RPMI8226 (cell line): ENCODE measurements around the gene OR13J1.

Experiments
- DNase-seq: peaks from one replicate; pipeline ENCODE4 v3.0.0-alpha.2; 2015

OR13J1 gene

GRCh38 chr9:35829764-35830096, 40.5 kb downstream of the OR13J1 start:
- no peak for DNase-seq

DNA sequence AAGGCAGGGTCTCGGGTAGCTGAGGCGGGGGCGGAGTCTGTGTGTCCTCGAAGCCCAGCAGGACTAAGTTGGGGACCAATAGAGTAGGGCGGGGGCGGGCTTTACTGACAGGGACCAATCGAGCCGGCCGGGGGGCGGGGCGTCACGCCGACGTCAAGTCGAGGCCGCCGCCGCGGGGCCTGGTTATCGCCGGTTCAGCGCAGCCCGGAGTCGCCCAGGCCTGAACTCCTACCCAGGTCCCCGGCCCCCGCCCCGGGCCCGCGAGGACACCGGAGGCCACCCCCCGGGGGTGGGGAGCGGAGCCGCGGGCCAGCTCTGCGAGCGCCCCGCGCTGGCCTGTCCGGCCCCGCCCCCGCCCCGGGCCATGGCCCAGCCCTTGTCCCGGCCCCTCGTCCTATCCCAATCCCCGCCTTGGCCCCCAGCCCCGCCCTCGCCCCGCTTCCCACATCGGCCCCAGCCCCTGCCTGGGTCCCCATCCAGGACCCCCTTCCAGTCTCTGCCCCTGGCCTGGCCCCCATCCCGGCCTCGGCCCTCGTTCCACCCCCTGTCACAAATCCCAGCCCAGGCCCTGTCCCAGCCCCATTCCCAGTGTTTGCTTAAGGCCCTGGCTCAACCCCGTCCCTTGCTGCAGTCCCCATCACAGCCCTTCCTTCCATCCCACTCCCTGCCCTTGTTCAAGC, 41.0 kb downstream of the OR13J1 start, which contains the start of gene TMEM8B:
Gene TMEM8B, plus strand, starts transcription at position 145 of the 680 bp plus-strand sequence. Its CDS starts 220 bp downstream, at position 365.
- DNase-seq = peak; percentile 92

DNA sequence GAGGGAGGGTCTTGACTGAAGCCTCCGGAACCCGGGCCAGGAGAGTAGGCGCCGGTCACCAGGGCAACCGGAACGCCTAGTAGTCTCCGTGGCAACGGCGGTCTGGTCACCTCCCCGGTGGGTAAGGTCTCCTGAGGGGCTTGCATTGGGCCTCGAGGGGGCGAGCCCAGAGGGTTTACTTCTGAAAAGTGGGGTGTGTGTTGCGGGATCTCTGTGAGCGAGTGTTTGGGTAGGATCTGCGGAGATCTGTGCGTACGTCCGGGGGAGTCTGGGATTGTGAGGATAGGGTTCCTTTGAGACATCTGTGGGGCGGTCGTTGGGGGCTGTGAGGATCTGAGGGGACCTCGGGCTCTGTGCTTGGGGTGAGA, 41.5 kb downstream of the OR13J1 start, which contains the start of gene FAM221B:
Gene FAM221B, minus strand, starts transcription at position 17 of the 368 bp plus-strand sequence. CDS start 2,571 bp downstream, outside the sequence.
- peak; percentile 14 for DNase-seq

- DNase-seq = no peak
These were observed 42.7 kb downstream of the OR13J1 start for GRCh38 chr9:35827486-35827885.

GRCh38 chr9:35826071-35826701, 44.0 kb downstream of the OR13J1 start:
- DNase-seq = peak; percentile 58

DNA sequence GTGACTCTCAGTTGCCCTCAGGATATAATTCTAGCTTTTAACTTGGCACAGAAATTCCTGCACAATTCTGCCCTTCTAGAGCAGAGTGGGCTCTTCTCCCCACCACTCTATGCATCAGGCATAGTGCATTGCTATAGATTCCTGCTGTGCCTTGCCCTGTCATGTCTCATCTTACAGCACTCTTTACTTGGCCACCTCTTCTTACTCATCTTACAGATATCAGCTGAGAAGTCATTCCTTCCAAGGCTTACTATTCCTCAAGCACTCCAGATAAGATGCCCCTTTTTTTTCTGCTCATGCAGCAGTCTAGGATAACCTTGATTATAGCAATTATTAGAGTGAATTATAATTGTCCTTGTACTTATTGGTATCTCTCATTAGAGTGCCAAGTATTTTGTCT, 47.3 kb downstream of the OR13J1 start:
- DNase-seq = no peak

- no peak for DNase-seq
These were observed 50.1 kb downstream of the OR13J1 start for GRCh38 chr9:35820076-35820475.
